HepG2 (cell line): ENCODE data around the gene RIPOR3. TPM values are rescaled to one million over a fixed set of nuclear protein-coding genes. Genes with fewer than 3 reads are reported as not detected.

ENCODE experiments used
- ADNP ChIP-seq: sonication (generic); formaldehyde crosslinking; IDR thresholded peaks from 2 replicates; pipeline ENCODE4 v1.4.0; 2020; ENCODE audit warnings: missing genetic modification reagents
- AGO2 ChIP-seq: fragments of 200-400 bp; formaldehyde crosslinking; optimal IDR thresholded peaks from 2 replicates; pipeline ENCODE3; 2017; ENCODE audit warnings: mild to moderate bottlenecking, low read depth, low read length, moderate library complexity
- ARHGAP35 ChIP-seq: sonication (generic); formaldehyde crosslinking; IDR thresholded peaks from 2 replicates; pipeline ENCODE4 v1.9.0; 2022; ENCODE audit warnings: mild to moderate bottlenecking, inconsistent platforms, moderate library complexity, missing genetic modification reagents, borderline replicate concordance
- CCAR2 ChIP-seq: fragments of 200-400 bp; formaldehyde crosslinking; optimal IDR thresholded peaks from 2 replicates; pipeline ENCODE3; 2018; ENCODE audit warnings: low read depth, mild to moderate bottlenecking, low read length, moderate library complexity
- MAF1 ChIP-seq: sonication (generic); formaldehyde crosslinking; IDR thresholded peaks from 2 replicates; pipeline ENCODE4 v1.5.0; 2020; ENCODE audit warnings: missing genetic modification reagents, borderline replicate concordance
- MED8 ChIP-seq: sonication (generic); formaldehyde crosslinking; IDR thresholded peaks from 2 replicates; pipeline ENCODE4 v1.8.1; 2023; ENCODE audit warnings: mild to moderate bottlenecking, missing genetic modification reagents; ENCODE audit not compliant: insufficient replicate concordance
- MZF1 ChIP-seq: sonication (generic); formaldehyde crosslinking; IDR thresholded peaks from 2 replicates; pipeline ENCODE4 v1.8.1; 2023; ENCODE audit warnings: mild to moderate bottlenecking, missing genetic modification reagents, borderline replicate concordance
- NFYC ChIP-seq: IDR thresholded peaks from 2 replicates; pipeline ENCODE4 v1.6.1; 2016; ENCODE audit warnings: missing genetic modification reagents, missing compliant biosample characterization
- SIN3A ChIP-seq: IDR thresholded peaks from 2 replicates; pipeline ENCODE4 v1.6.1; 2011; ENCODE audit warnings: low read depth, mild to moderate bottlenecking, control low read depth, low read length, borderline replicate concordance
- SNAI1 ChIP-seq: sonication (generic); formaldehyde crosslinking; IDR thresholded peaks from 2 replicates; pipeline ENCODE4 v1.5.0; 2020; ENCODE audit warnings: mild to moderate bottlenecking, missing genetic modification reagents, borderline replicate concordance
- TBX3 ChIP-seq: fragments of 450-650 bp; IDR thresholded peaks from 2 replicates; pipeline ENCODE4 v1.6.1; 2017; ENCODE audit warnings: antibody characterized with exemption, mild to moderate bottlenecking, inconsistent platforms, borderline replicate concordance
- YEATS2 ChIP-seq: sonication (generic); formaldehyde crosslinking; IDR thresholded peaks from 2 replicates; pipeline ENCODE4 v1.4.0; 2020; ENCODE audit warnings: missing genetic modification reagents, borderline replicate concordance
- ZNF678 ChIP-seq: sonication (generic); formaldehyde crosslinking; IDR thresholded peaks from 2 replicates; pipeline ENCODE4 v1.4.0; 2020; ENCODE audit warnings: mild to moderate bottlenecking, missing genetic modification reagents
- ZNF703 ChIP-seq: sonication (generic); formaldehyde crosslinking; IDR thresholded peaks from 2 replicates; pipeline ENCODE4 v1.5.1; 2020; ENCODE audit warnings: missing genetic modification reagents, mild to moderate bottlenecking, moderate library complexity, borderline replicate concordance
- ZNF720 ChIP-seq: sonication (generic); formaldehyde crosslinking; IDR thresholded peaks from 2 replicates; pipeline ENCODE4 v1.4.0; 2020; ENCODE audit warnings: missing genetic modification reagents
- polyA plus RNA-seq, 8 experiments: library from polyadenylated mRNA; depleted of rRNA in 3 of 8; stranded (reverse) in 7 of 8; unstranded in 1 of 8; fragments of >200 nt; fragmentation: Illumina TruSeq in 4 of 8; extraction: Trizol in 4 of 8; gene quantifications; 2 replicates each; pipeline versions ENCODE4 v1.2.1 to v1.2.3, GENCODE V29; 2011 to 2016; ENCODE audit warnings: low read depth in 4 of 8, missing spikeins in 1 of 8, mixed read lengths in 1 of 8; ENCODE audit not compliant: insufficient read depth in 1 of 8
- total RNA-seq, 5 experiments: library from RNA; depleted of rRNA; stranded (reverse); fragments of >200 nt; fragmentation: Illumina TruSeq; extraction: Trizol; gene quantifications; 2 replicates each; pipeline ENCODE4 v1.2.3, GENCODE V29; 2016; ENCODE audit warnings: low read depth in 1 of 5
- TF ChIP-seq, protein P1 (sequence below): sonication (generic); formaldehyde crosslinking; IDR thresholded peaks from 2 replicates; pipeline ENCODE4 v1.5.1; 2020; ENCODE audit warnings: missing genetic modification reagents, mild to moderate bottlenecking, borderline replicate concordance
- TF ChIP-seq, protein P2 (sequence below): sonication (generic); formaldehyde crosslinking; IDR thresholded peaks from 2 replicates; pipeline ENCODE4 v1.5.0; 2020; ENCODE audit warnings: mild to moderate bottlenecking, missing genetic modification reagents, borderline replicate concordance
- TF ChIP-seq, protein P3 (sequence below): IDR thresholded peaks from 2 replicates; pipeline ENCODE4 v1.6.1; 2016; ENCODE audit warnings: missing compliant biosample characterization, missing genetic modification reagents, borderline replicate concordance

The RIPOR3 gene
- total and polyA plus RNA-seq, 2 of the 13 experiments (the other 11 are each of a cell fraction or from before 2014, with no cell fraction given) = 0.18 TPM; not detected in 1

DNA sequence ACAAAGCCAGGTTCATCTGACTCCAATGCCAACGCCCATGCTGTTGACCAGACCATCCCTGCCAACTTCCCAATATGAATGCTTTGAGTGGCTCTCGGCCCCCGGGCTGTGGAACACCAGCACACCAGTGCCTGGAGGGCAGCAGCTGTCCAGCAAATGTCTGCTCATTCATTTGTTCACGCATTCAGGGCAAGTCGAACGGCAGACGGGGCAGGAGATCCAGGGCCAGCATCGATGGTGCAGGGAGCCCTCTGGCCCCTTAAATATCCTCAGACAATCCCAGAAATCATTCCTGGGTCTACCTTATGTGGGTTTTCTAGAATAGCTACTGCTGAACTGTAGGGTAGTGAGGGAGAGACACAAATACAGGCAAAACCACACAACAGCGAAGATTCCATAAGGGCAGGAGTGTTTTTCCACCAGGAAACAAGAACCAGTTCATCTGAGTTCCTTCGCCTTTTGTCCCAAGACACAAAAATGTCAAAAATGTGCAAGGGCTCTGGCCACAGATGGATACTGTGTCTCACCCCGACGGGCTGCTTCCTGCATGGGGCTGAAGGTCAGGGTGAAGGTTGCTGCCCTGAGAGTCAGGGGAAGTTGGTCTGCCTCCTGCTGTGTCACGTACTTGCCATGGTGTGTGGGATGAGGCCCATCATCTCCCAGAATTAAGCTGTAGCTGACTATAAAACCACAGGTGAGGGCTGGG is 15.5 kb downstream of the RIPOR3 start (continued):
- TF ChIP-seq SIN3A (no peak), MED8 (CRISPR knock-in tag) (no peak), MZF1 (CRISPR knock-in tag) (no peak), ADNP (peak; percentile 25; the same call in 1 of the 2 replicates), ARHGAP35 (peak; percentile 44; the same call in 1 of the 2 replicates), ZNF703 (no peak), AGO2 (no peak), CCAR2 (no peak), SNAI1 (CRISPR knock-in tag) (no peak), NFYC (CRISPR knock-in tag) (no peak), ZNF678 (no peak), ZNF720 (CRISPR knock-in tag) (no peak), YEATS2 (no peak), TBX3 (0 out of 2 replicates have a peak, but pooled peaks have one; percentile 8), MAF1 (CRISPR knock-in tag) (no peak)
- TF ChIP-seq, protein P1, sequence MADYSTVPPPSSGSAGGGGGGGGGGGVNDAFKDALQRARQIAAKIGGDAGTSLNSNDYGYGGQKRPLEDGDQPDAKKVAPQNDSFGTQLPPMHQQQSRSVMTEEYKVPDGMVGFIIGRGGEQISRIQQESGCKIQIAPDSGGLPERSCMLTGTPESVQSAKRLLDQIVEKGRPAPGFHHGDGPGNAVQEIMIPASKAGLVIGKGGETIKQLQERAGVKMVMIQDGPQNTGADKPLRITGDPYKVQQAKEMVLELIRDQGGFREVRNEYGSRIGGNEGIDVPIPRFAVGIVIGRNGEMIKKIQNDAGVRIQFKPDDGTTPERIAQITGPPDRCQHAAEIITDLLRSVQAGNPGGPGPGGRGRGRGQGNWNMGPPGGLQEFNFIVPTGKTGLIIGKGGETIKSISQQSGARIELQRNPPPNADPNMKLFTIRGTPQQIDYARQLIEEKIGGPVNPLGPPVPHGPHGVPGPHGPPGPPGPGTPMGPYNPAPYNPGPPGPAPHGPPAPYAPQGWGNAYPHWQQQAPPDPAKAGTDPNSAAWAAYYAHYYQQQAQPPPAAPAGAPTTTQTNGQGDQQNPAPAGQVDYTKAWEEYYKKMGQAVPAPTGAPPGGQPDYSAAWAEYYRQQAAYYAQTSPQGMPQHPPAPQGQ (CRISPR knock-in tag) = no peak
- TF ChIP-seq, protein P2, sequence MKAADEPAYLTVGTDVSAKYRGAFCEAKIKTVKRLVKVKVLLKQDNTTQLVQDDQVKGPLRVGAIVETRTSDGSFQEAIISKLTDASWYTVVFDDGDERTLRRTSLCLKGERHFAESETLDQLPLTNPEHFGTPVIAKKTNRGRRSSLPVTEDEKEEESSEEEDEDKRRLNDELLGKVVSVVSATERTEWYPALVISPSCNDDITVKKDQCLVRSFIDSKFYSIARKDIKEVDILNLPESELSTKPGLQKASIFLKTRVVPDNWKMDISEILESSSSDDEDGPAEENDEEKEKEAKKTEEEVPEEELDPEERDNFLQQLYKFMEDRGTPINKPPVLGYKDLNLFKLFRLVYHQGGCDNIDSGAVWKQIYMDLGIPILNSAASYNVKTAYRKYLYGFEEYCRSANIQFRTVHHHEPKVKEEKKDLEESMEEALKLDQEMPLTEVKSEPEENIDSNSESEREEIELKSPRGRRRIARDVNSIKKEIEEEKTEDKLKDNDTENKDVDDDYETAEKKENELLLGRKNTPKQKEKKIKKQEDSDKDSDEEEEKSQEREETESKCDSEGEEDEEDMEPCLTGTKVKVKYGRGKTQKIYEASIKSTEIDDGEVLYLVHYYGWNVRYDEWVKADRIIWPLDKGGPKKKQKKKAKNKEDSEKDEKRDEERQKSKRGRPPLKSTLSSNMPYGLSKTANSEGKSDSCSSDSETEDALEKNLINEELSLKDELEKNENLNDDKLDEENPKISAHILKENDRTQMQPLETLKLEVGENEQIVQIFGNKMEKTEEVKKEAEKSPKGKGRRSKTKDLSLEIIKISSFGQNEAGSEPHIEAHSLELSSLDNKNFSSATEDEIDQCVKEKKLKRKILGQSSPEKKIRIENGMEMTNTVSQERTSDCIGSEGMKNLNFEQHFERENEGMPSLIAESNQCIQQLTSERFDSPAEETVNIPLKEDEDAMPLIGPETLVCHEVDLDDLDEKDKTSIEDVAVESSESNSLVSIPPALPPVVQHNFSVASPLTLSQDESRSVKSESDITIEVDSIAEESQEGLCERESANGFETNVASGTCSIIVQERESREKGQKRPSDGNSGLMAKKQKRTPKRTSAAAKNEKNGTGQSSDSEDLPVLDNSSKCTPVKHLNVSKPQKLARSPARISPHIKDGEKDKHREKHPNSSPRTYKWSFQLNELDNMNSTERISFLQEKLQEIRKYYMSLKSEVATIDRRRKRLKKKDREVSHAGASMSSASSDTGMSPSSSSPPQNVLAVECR (CRISPR knock-in tag) = peak; percentile 46
- TF ChIP-seq, protein P3, sequence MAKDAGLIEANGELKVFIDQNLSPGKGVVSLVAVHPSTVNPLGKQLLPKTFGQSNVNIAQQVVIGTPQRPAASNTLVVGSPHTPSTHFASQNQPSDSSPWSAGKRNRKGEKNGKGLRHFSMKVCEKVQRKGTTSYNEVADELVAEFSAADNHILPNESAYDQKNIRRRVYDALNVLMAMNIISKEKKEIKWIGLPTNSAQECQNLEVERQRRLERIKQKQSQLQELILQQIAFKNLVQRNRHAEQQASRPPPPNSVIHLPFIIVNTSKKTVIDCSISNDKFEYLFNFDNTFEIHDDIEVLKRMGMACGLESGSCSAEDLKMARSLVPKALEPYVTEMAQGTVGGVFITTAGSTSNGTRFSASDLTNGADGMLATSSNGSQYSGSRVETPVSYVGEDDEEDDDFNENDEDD = peak; percentile 24; the same call in 1 of the 2 replicates
